ENCODE measurements around the gene MAP2.

DNA sequence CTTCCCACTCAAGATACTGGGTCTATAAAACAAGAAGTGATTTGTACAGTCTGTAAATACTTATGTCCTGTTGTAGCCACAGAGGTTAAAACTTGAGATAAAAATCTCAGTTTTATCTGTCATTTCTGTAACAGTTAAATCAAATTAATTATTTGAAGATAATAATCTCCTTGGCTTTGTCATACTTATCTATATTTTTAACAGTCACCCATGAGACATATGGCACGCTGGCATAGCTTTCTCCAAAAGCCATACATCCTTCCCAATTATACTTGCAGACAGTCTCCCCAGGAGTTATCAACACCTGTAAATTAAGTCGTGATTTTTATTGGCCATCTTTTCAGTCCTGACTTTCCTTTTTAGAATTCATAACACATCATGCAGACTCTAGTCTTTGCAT lies 278.9 kb downstream of the MAP2 start:
- TF ChIP-seq GATA2 (IDR thresholded peaks at IDR 0.05; ENCODE audit: insufficient read depth, insufficient read length, low read depth, low read length) (no peak), POLR2A (IDR thresholded peaks at IDR 0.05; ENCODE audit: low read depth, low read length) (no peak), POLR2AphosphoS5 (IDR thresholded peaks at IDR 0.05; ENCODE audit: insufficient read depth, low read depth, low read length) (no peak), EZH2 (IDR thresholded peaks at IDR 0.05; ENCODE audit: borderline replicate concordance, low read depth, low read length, severe bottlenecking) (no peak), MYC (IDR thresholded peaks at IDR 0.05; ENCODE audit: low read depth, low read length) (no peak), JUN (IDR thresholded peaks at IDR 0.05; ENCODE audit: borderline replicate concordance, insufficient read depth, insufficient read length, low read depth) (no peak), FOS (IDR thresholded peaks at IDR 0.05; ENCODE audit: borderline replicate concordance, insufficient read depth, low read length) (no peak)
- TF ChIP-seq, protein P1, sequence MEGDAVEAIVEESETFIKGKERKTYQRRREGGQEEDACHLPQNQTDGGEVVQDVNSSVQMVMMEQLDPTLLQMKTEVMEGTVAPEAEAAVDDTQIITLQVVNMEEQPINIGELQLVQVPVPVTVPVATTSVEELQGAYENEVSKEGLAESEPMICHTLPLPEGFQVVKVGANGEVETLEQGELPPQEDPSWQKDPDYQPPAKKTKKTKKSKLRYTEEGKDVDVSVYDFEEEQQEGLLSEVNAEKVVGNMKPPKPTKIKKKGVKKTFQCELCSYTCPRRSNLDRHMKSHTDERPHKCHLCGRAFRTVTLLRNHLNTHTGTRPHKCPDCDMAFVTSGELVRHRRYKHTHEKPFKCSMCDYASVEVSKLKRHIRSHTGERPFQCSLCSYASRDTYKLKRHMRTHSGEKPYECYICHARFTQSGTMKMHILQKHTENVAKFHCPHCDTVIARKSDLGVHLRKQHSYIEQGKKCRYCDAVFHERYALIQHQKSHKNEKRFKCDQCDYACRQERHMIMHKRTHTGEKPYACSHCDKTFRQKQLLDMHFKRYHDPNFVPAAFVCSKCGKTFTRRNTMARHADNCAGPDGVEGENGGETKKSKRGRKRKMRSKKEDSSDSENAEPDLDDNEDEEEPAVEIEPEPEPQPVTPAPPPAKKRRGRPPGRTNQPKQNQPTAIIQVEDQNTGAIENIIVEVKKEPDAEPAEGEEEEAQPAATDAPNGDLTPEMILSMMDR (IDR thresholded peaks at IDR 0.05; ENCODE audit: extremely low read depth in 1 of 2, insufficient read depth in 1 of 2, low read depth in 1 of 2, low read length in 2 of 2) = no peak
- TF ChIP-seq, protein P2, sequence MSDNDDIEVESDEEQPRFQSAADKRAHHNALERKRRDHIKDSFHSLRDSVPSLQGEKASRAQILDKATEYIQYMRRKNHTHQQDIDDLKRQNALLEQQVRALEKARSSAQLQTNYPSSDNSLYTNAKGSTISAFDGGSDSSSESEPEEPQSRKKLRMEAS (IDR thresholded peaks at IDR 0.05; ENCODE audit: insufficient read depth, insufficient read length) = no peak

All from endothelial cell of umbilical vein (primary cell).